ENCODE measurements around the gene CTBP1. TPM values are rescaled to one million over a fixed set of nuclear protein-coding genes. Genes with fewer than 3 reads are reported as not detected.

CTBP1 gene
- total RNA-seq, 1 experiment from 2014 or later = 187 TPM

DNA sequence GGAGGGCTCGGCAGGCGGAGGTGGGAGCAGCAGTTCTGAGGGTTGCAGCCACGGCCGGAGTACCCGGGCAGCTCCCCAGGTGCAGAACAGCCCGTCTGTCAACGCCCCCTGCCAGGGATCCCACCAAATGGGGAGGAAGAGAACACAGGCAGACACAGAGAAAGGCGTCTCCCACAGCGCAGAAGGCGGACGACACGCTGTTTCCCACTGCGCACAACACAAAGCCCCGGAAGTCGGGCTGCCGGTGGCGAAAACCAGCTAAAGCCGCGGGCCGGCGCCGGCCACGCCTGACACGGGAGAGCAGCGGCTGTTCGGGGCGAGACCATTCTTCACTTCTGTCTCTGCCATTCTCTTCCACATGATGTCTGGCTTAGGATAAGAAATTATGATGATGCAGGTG, 31.6 kb downstream of the CTBP1 start:
- TF ChIP-seq EZH2 (IDR thresholded peaks at IDR 0.05; ENCODE audit: borderline replicate concordance, low read depth, low read length, poor library complexity, severe bottlenecking) = no peak
- TF ChIP-seq, protein P1, sequence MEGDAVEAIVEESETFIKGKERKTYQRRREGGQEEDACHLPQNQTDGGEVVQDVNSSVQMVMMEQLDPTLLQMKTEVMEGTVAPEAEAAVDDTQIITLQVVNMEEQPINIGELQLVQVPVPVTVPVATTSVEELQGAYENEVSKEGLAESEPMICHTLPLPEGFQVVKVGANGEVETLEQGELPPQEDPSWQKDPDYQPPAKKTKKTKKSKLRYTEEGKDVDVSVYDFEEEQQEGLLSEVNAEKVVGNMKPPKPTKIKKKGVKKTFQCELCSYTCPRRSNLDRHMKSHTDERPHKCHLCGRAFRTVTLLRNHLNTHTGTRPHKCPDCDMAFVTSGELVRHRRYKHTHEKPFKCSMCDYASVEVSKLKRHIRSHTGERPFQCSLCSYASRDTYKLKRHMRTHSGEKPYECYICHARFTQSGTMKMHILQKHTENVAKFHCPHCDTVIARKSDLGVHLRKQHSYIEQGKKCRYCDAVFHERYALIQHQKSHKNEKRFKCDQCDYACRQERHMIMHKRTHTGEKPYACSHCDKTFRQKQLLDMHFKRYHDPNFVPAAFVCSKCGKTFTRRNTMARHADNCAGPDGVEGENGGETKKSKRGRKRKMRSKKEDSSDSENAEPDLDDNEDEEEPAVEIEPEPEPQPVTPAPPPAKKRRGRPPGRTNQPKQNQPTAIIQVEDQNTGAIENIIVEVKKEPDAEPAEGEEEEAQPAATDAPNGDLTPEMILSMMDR (conservative IDR thresholded peaks at IDR 0.05; ENCODE audit: low read depth, low read length) = no peak
- no peaks in the 10 kb centered on the region for H3K9me3 ChIP-seq (ENCODE audit: low read depth, low read length, poor library complexity, severe bottlenecking)
- intact Hi-C loops (cut with micrococcal nuclease; ENCODE audit: unreplicated experiment) = no loop called here
- H3K27me3 ChIP-seq (replicated peaks; ENCODE audit: insufficient read depth, low read depth, low read length, poor library complexity) = no peaks in the 10 kb centered on the region
- no peaks in the 10 kb centered on the region for H3K4me1 ChIP-seq (ENCODE audit: insufficient read depth, low read length, poor library complexity, severe bottlenecking)
- H3K36me3 ChIP-seq (ENCODE audit: insufficient read depth, low read length, poor library complexity, severe bottlenecking) = peaks cover 65% of the 10 kb centered on the region
- BruUV-seq (replicated peaks) = no TSS peak
- H3K27ac ChIP-seq (ENCODE audit: low read depth, low read length, poor library complexity, severe bottlenecking) = no peak overlapping the region
- DNase-seq (ENCODE audit: low spot score) = no peak
- ChIA-PET CTCF (no interaction called here), POLR2A (ENCODE audit: low non-redundant PET) (no interaction called here)
- no peak overlapping the region for H3K4me3 ChIP-seq (ENCODE audit: low read depth, low read length, poor library complexity, severe bottlenecking)

GRCh38 chr4:1216869-1217294, 32.0 kb downstream of the CTBP1 start:
- CTCF ChIA-PET = no interaction called here
- POLR2A ChIA-PET (ENCODE audit: low non-redundant PET) = no interaction called here
- TF ChIP-seq, protein P1 (conservative IDR thresholded peaks at IDR 0.05; ENCODE audit: low read depth, low read length) = no peak
- no peak for TF ChIP-seq EZH2 (IDR thresholded peaks at IDR 0.05; ENCODE audit: borderline replicate concordance, low read depth, low read length, poor library complexity, severe bottlenecking)
- peaks cover 70% of the 10 kb centered on the region for H3K36me3 ChIP-seq (ENCODE audit: insufficient read depth, low read length, poor library complexity, severe bottlenecking)
- no peak overlapping the region for H3K4me3 ChIP-seq (ENCODE audit: low read depth, low read length, poor library complexity, severe bottlenecking)
- no TSS peak for BruUV-seq (replicated peaks)
- intact Hi-C loops (cut with micrococcal nuclease; ENCODE audit: unreplicated experiment) = no loop called here
- H3K27me3 ChIP-seq (replicated peaks; ENCODE audit: insufficient read depth, low read depth, low read length, poor library complexity) = no peaks in the 10 kb centered on the region
- H3K27ac ChIP-seq (ENCODE audit: low read depth, low read length, poor library complexity, severe bottlenecking) = no peak overlapping the region
- DNase-seq (ENCODE audit: low spot score) = no peak
- H3K4me1 ChIP-seq (ENCODE audit: insufficient read depth, low read length, poor library complexity, severe bottlenecking) = no peaks in the 10 kb centered on the region
- no peaks in the 10 kb centered on the region for H3K9me3 ChIP-seq (ENCODE audit: low read depth, low read length, poor library complexity, severe bottlenecking)

- Histone ChIP-seq H3K4me1 (ENCODE audit: insufficient read depth, low read length, poor library complexity, severe bottlenecking) (no peaks in the 10 kb centered on the region), H3K9me3 (ENCODE audit: low read depth, low read length, poor library complexity, severe bottlenecking) (no peaks in the 10 kb centered on the region), H3K36me3 (ENCODE audit: insufficient read depth, low read length, poor library complexity, severe bottlenecking) (peaks cover 70% of the 10 kb centered on the region), H3K27me3 (replicated peaks; ENCODE audit: insufficient read depth, low read depth, low read length, poor library complexity) (no peaks in the 10 kb centered on the region), H3K27ac (ENCODE audit: low read depth, low read length, poor library complexity, severe bottlenecking) (no peak overlapping the region), H3K4me3 (ENCODE audit: low read depth, low read length, poor library complexity, severe bottlenecking) (no peak overlapping the region)
- ChIA-PET POLR2A (ENCODE audit: low non-redundant PET) (no interaction called here), CTCF (no interaction called here)
- no peak for TF ChIP-seq EZH2 (IDR thresholded peaks at IDR 0.05; ENCODE audit: borderline replicate concordance, low read depth, low read length, poor library complexity, severe bottlenecking)
- TF ChIP-seq, protein P1 (conservative IDR thresholded peaks at IDR 0.05; ENCODE audit: low read depth, low read length) = no peak
- BruUV-seq (replicated peaks) = no TSS peak
- no peak for DNase-seq (ENCODE audit: low spot score)
- intact Hi-C loops (cut with micrococcal nuclease; ENCODE audit: unreplicated experiment) = no loop called here
Observed at GRCh38 chr4:1216076-1216614, 32.8 kb downstream of the CTBP1 start.

All from A673 (cell line).